MM.1S (cell line): Measurements from ENCODE around the gene VCPKMT.

Source experiments
- DNase-seq: peaks from one replicate; pipeline ENCODE4 v3.0.0-alpha.2; 2015
- H2AFZ ChIP-seq: fragments of 300-600 bp; sonication (generic); 2 replicates; pipeline ENCODE4 v1.6.0; 2016; ENCODE audit warnings: antibody characterized with exemption, low read length
- H3F3A ChIP-seq: fragments of 300-600 bp; sonication (generic); 2 replicates; pipeline ENCODE4 v1.6.1; 2016; ENCODE audit warnings: mild to moderate bottlenecking, antibody characterized with exemption, low read length, moderate library complexity, mixed read lengths; ENCODE audit not compliant: insufficient read depth
- H3K27ac ChIP-seq: fragments of 300-600 bp; sonication (generic); 2 replicates; pipeline ENCODE4 v1.5.1; 2016; ENCODE audit warnings: mild to moderate bottlenecking, low read length
- H3K27me3 ChIP-seq: fragments of 300-600 bp; sonication (generic); replicated peaks from 2 replicates; pipeline ENCODE4 v1.6.0; 2016; ENCODE audit warnings: low read length; ENCODE audit not compliant: insufficient read depth
- H3K36me3 ChIP-seq: fragments of 300-600 bp; sonication (generic); replicated peaks from 2 replicates; pipeline ENCODE4 v1.6.1; 2016; ENCODE audit warnings: mild to moderate bottlenecking, low read length, mixed read lengths; ENCODE audit not compliant: insufficient read depth
- H3K4me1 ChIP-seq: fragments of 300-600 bp; sonication (generic); 2 replicates; pipeline ENCODE4 v1.6.1; 2016; ENCODE audit warnings: low read length, mixed read lengths
- H3K4me2 ChIP-seq: fragments of 300-600 bp; sonication (generic); 2 replicates; pipeline ENCODE4 v1.6.0; 2016; ENCODE audit warnings: low read depth, low read length
- H3K4me3 ChIP-seq: fragments of 300-600 bp; sonication (generic); 2 replicates; pipeline ENCODE4 v1.5.1; 2016; ENCODE audit warnings: low read length, mixed read lengths
- H3K79me2 ChIP-seq: fragments of 300-600 bp; sonication (generic); 2 replicates; pipeline ENCODE4 v1.6.1; 2016; ENCODE audit warnings: mixed run types, low read length, mixed read lengths
- H3K9ac ChIP-seq: fragments of 300-600 bp; sonication (generic); 2 replicates; pipeline ENCODE4 v1.6.1; 2016; ENCODE audit warnings: low read length, mixed read lengths
- H3K9me2 ChIP-seq: fragments of 300-600 bp; sonication (generic); replicated peaks from 2 replicates; pipeline ENCODE4 v1.6.1; 2016; ENCODE audit warnings: mild to moderate bottlenecking, low read length, mixed read lengths; ENCODE audit not compliant: insufficient read depth
- H3K9me3 ChIP-seq: fragments of 300-600 bp; sonication (generic); replicated peaks from 2 replicates; pipeline ENCODE4 v1.6.1; 2016; ENCODE audit warnings: mild to moderate bottlenecking, low read length, mixed read lengths; ENCODE audit not compliant: insufficient read depth
- H4K20me1 ChIP-seq: fragments of 300-600 bp; sonication (generic); 2 replicates; pipeline ENCODE4 v1.6.1; 2016; ENCODE audit warnings: mild to moderate bottlenecking, low read length, moderate library complexity, mixed read lengths; ENCODE audit not compliant: insufficient read depth
- CTCF ChIP-seq: fragments of 300-600 bp; sonication (generic); IDR thresholded peaks from 2 replicates; pipeline ENCODE4 v1.5.1; 2016; ENCODE audit warnings: antibody characterized with exemption, low read length, mixed read lengths
- EZH2 ChIP-seq: fragments of 300-600 bp; sonication (generic); optimal IDR thresholded peaks from 2 replicates; pipeline ENCODE3; 2017; ENCODE audit warnings: low read depth, mild to moderate bottlenecking, antibody characterized with exemption, low read length, mixed read lengths
- EZH2phosphoT487 ChIP-seq: fragments of 300-600 bp; sonication (generic); IDR thresholded peaks from 2 replicates; pipeline ENCODE4 v1.6.1; 2018; ENCODE audit warnings: antibody characterized with exemption, low read length

The VCPKMT gene

GRCh38 chr14:50072395-50072794 lies 44.0 kb downstream of the VCPKMT start:
- H3K36me3 ChIP-seq: no peaks in the 10 kb centered on the region
- no peak for TF ChIP-seq CTCF
- TF ChIP-seq EZH2phosphoT487: no peak
- TF ChIP-seq EZH2: no peak

GRCh38 chr14:50070840-50071548 lies 45.4 kb downstream of the VCPKMT start:
- DNase-seq: no peak
- Histone ChIP-seq H2AFZ (no peak overlapping the region), H3K36me3 (no peaks in the 10 kb centered on the region), H3K27me3 (no peaks in the 10 kb centered on the region), H4K20me1 (no peaks in the 10 kb centered on the region), H3K4me1 (peaks cover 10% of the 10 kb centered on the region), H3K4me3 (no peak overlapping the region), H3K79me2 (no peaks in the 10 kb centered on the region), H3F3A (no peaks in the 10 kb centered on the region), H3K27ac (no peak overlapping the region), H3K9me2 (no peaks in the 10 kb centered on the region), H3K4me2 (no peak overlapping the region), H3K9me3 (no peaks in the 10 kb centered on the region), H3K9ac (no peak overlapping the region)
- TF ChIP-seq CTCF: no peak

More at GRCh38 chr14:50072395-50072794, 44.0 kb downstream of the VCPKMT start:
- Histone ChIP-seq H3K4me2 (no peak overlapping the region), H3K27ac (no peak overlapping the region), H3K9me3 (no peaks in the 10 kb centered on the region), H2AFZ (no peak overlapping the region), H3K79me2 (no peaks in the 10 kb centered on the region), H3K4me3 (no peak overlapping the region), H3K27me3 (no peaks in the 10 kb centered on the region), H4K20me1 (no peaks in the 10 kb centered on the region), H3K9me2 (no peaks in the 10 kb centered on the region), H3F3A (no peaks in the 10 kb centered on the region), H3K9ac (no peak overlapping the region), H3K4me1 (no peaks in the 10 kb centered on the region)
- DNase-seq: no peak

- Histone ChIP-seq H3K36me3 (no peaks in the 10 kb centered on the region), H3K9me3 (no peaks in the 10 kb centered on the region), H4K20me1 (no peaks in the 10 kb centered on the region), H3K79me2 (no peaks in the 10 kb centered on the region), H3K27ac (no peak overlapping the region), H2AFZ (no peak overlapping the region), H3K9me2 (no peaks in the 10 kb centered on the region), H3K4me1 (peaks cover 18% of the 10 kb centered on the region), H3K9ac (no peak overlapping the region), H3K4me2 (no peak overlapping the region), H3K4me3 (no peak overlapping the region), H3F3A (0 out of 2 replicates have a peak, but pooled peaks cover 5% of the 10 kb centered on the region), H3K27me3 (no peaks in the 10 kb centered on the region)
- no peak for DNase-seq
- TF ChIP-seq EZH2 (no peak), CTCF (no peak), EZH2phosphoT487 (no peak)
Measured at GRCh38 chr14:50070230-50070629, 46.1 kb downstream of the VCPKMT start.
